GM18526 (cell line): ENCODE results near the gene NUP50.

Experiments
- POLR2A ChIP-seq: IDR thresholded peaks from 3 replicates; pipeline ENCODE4 v1.6.1; 2011; ENCODE audit not compliant: insufficient read length; ENCODE audit errors: extremely low read depth

Gene NUP50

GRCh38 chr22:45179276-45180049 is 15.7 kb downstream of the NUP50 start:
- TF ChIP-seq POLR2A = no peak

- no peak for TF ChIP-seq POLR2A
Measured at GRCh38 chr22:45180146-45180679, 16.5 kb downstream of the NUP50 start.

- TF ChIP-seq POLR2A = no peak
Measured at GRCh38 chr22:45181240-45181639, 17.5 kb downstream of the NUP50 start.

GRCh38 chr22:45181766-45182165 is 18.0 kb downstream of the NUP50 start:
- no peak for TF ChIP-seq POLR2A

- no peak for TF ChIP-seq POLR2A
Measured at GRCh38 chr22:45183974-45184373, 20.2 kb downstream of the NUP50 start.

- TF ChIP-seq POLR2A = no peak
Measured at GRCh38 chr22:45185718-45186514, 22.2 kb downstream of the NUP50 start.

- TF ChIP-seq POLR2A = no peak
Measured at GRCh38 chr22:45187891-45188290, 24.2 kb downstream of the NUP50 start.

- TF ChIP-seq POLR2A = no peak
Measured at GRCh38 chr22:45188779-45189178, 25.1 kb downstream of the NUP50 start.

- TF ChIP-seq POLR2A = no peak
Measured at GRCh38 chr22:45190202-45190872, 26.6 kb downstream of the NUP50 start.

- TF ChIP-seq POLR2A = no peak
Measured at GRCh38 chr22:45192701-45193187, 29.0 kb downstream of the NUP50 start.

- no peak for TF ChIP-seq POLR2A
Measured at GRCh38 chr22:45194686-45195085, 31.0 kb downstream of the NUP50 start.

- no peak for TF ChIP-seq POLR2A
Measured at GRCh38 chr22:45195616-45196015, 31.9 kb downstream of the NUP50 start.

GRCh38 chr22:45196308-45196707 is 32.6 kb downstream of the NUP50 start:
- TF ChIP-seq POLR2A = no peak

- TF ChIP-seq POLR2A = no peak
Measured at GRCh38 chr22:45196926-45197605, 33.3 kb downstream of the NUP50 start.
